HG02943 (cell line): ENCODE measurements around the gene OVOL3.
"Not testable (repeated sequence)": the region's sequence is repeated elsewhere in the genome, so short reads cannot be mapped to it uniquely, and the experiment has no call there.

ENCODE experiments used
- ATAC-seq: cut with Tn5 transposase; IDR thresholded peaks from one replicate; pipeline ENCODE4 v1.9.1; 2021; ENCODE audit warnings: mild to moderate bottlenecking, low read depth, moderate library complexity; ENCODE audit not compliant: unreplicated experiment

Gene OVOL3

DNA sequence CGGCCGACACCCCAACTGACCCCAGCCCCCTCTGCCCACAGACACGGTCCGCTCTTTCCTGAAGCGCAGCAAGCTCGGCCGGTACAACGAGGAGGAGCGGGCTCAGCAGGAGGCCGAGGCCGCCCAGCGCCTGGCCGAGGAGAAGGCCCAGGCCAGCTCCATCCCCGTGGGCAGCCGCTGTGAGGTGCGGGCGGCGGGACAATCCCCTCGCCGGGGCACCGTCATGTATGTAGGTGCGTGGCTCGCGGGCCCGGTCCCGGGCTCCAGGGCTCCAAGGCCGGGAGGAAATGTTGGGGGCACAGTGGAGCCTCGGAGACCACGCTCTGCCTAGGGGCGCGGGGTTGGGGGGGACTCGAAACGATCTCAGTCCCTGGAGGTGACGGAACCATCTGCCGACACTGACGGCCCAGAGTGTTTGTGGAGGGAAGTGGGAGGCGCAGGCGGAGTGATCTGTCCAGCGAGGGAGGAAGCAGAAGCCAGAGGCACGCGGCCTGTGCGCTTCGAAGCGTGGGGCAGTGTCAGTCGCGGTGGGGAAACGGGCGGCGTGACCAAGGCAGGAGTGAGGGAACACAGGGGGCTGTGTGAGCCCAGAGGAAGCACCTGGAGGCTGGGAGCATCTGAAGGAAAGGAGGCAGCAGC is 10.7 kb downstream of the OVOL3 start:
- no peak for ATAC-seq

GRCh38 chr19:36125557-36125956 is 14.6 kb downstream of the OVOL3 start:
- ATAC-seq = no peak

DNA sequence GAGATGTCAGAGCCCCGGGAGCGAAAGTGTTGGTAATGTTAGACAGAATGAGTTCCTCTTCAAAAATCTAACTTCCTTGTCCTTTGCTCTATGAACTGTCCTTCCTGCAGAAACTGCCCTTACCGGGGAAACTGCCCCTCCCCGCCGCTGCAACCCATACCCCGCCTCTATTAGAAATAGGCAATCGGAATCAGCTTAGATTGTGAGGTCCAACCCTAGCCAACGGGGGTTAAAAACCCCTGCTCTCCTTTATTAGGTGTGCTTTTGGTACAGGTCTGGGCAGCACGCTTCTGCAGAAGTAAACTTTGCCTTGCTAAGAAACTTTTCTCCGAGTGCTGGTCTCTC is 17.4 kb downstream of the OVOL3 start:
- ATAC-seq = no peak

- not testable (repeated sequence) for ATAC-seq
These were observed 20.3 kb downstream of the OVOL3 start for GRCh38 chr19:36131221-36131620.

DNA sequence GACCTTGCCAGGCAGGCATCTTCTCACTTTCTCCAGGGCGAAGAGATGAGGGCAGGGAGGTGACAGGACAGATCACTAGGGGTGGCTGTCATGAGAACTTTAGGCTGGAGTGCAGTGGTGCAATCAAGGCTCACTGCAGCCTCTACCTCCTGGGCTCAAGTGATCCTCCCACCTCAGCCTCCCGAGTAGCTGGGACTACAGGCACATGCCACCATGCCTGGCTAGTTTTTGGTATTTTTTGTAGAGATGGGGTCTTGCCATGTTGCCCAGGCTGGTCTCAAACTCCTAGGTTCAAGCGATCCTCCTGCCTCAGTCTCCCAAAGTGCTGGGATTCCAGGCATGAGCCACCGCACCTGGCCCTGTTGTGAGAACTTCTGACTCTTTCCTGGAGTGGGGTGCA is 23.9 kb downstream of the OVOL3 start:
- ATAC-seq = not testable (repeated sequence)

DNA sequence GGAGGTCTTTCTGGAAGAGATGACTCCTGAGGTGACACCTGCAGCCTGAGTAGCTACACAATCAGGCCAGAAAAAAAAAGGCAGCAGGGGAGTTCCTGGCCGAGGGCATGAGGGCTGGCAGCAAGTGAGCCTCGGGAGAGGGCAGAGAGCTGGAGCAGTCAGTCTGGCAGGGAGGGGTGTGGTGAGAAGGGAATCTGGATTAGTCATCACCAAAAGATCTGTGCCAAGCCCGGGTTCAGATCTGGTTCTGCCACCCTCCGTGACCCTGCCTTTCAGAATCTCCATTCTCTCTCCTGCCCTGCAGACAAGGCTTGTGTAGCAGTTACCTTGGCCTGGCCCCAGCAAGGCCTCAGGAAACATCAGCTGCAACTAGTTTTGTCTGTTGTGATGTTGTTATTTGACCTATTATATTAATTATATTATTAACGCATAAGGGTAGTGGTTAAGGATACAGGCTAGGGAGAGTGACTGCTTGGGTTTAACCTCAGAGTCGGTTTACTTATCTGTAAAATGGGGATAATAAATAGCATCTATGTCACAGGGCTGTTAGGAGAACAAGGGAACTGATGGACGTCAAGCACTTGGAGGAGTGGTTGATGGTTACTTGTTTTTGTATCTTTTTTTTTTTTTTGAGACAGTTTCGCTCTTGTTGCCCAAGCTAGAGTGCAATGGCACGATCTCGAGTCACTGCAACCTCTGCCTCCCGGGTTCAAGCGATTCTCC is 26.2 kb downstream of the OVOL3 start:
- no peak for ATAC-seq

GRCh38 chr19:36139120-36139472 is 28.2 kb downstream of the OVOL3 start:
- ATAC-seq = no peak

DNA sequence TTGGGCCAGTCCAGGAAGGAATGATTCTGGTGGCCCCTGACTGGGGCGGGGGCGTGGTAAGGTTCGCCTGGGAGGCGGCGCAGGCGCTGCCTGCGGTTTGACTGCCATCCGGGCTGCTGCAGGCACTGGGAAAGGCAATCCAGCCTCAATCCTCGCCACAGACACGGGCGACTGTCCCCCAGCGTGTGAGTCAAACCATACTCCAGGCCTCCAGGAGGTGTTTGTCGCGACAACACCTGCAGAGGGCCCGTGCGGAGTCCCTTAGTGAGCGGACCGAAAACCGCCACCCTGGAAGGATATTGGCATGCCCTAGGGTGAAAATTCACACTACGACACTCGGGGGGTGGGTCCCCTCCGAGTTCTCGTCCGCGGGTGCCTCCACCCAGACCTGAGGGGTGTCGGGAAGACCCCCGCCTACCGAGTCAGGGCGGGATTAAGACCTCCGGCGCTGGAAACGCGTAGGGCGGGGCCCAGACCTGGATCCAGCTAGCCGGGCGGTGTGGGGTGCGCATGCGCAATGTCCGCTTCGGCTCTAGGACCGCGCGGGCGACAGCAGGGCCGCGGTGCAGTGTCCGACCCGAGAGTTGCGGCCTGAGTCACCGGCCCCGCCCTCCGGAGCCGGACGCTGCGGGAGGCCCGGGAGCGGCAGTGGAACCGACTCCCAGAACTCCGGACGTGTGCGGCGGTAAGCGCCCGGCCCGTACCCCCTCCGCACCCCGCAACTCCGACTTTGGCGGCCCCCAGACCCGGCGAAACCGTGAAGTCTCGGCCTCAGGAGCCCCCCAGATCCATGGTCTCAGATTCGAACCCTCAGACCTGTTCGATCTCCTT is 28.7 kb downstream of the OVOL3 start, which contains the start of gene CAPNS1:
CAPNS1 (plus strand) TSS at position 594 of the 831 bp plus-strand sequence. CDS start 946 bp downstream, outside the sequence.
- ATAC-seq = peak; percentile 76

- ATAC-seq = no peak
These were observed 29.5 kb downstream of the OVOL3 start for GRCh38 chr19:36140304-36141038.

GRCh38 chr19:36141039-36141927 is 30.3 kb downstream of the OVOL3 start:
- no peak for ATAC-seq

GRCh38 chr19:36142046-36142445 is 31.1 kb downstream of the OVOL3 start:
- no peak for ATAC-seq

DNA sequence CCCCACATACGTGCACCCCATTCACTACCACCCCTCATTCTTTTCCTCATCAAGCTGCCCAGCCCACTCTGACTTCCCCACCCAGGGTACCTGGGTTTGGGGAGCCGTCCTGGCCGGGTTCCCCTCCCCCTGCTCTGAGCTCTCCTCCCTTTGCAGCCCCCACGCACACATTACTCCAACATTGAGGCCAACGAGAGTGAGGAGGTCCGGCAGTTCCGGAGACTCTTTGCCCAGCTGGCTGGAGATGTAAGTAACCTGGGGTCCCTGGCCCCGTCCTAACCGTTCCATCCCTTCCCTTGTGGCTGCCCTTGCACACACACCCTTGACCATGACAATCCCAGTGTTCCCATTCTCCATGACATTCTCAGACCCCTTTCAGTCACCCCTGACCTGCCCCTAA is 31.6 kb downstream of the OVOL3 start:
- ATAC-seq = no peak

GRCh38 chr19:36144624-36145023 is 33.7 kb downstream of the OVOL3 start:
- ATAC-seq = no peak

DNA sequence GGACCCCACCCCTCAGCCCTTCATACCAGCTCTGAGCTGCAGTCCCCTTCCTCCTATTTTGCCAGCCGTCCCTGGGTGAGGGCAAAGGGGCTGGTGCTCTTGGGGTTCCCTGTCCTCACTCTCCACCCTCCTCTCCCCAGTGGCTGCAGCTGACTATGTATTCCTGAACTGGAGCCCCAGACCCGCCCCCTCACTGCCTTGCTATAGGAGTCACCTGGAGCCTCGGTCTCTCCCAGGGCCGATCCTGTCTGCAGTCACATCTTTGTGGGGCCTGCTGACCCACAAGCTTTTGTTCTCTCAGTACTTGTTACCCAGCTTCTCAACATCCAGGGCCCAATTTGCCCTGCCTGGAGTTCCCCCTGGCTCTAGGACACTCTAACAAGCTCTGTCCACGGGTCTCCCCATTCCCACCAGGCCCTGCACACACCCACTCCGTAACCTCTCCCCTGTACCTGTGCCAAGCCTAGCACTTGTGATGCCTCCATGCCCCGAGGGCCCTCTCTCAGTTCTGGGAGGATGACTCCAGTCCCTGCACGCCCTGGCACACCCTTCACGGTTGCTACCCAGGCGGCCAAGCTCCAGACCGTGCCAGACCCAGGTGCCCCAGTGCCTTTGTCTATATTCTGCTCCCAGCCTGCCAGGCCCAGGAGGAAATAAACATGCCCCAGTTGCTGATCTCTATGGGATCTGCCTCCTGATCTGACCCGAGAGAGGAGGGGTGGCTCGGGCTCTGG is 38.9 kb downstream of the OVOL3 start:
- ATAC-seq = no peak

DNA sequence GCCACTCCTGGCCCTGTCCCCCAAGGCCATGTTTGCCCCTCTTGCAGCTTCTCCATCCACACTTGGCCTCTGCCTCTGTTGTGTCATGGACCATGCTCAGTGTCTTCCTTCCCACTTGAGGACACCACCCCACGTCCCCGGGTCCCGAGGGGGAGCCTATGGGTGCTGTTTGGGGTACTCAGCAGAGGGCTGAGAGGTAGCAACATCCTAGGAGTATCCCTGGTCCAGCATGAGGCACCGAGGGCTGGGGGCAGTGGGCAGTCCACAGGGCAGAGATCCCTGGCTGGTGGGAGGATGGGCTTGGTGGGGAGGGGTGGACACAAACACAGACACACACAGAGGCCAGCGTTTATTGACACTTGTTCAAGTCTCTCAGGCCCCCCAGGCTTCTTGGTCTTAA is 39.6 kb downstream of the OVOL3 start:
- ATAC-seq = no peak

- no peak for ATAC-seq
These were observed 40.4 kb downstream of the OVOL3 start for GRCh38 chr19:36151144-36152018.

DNA sequence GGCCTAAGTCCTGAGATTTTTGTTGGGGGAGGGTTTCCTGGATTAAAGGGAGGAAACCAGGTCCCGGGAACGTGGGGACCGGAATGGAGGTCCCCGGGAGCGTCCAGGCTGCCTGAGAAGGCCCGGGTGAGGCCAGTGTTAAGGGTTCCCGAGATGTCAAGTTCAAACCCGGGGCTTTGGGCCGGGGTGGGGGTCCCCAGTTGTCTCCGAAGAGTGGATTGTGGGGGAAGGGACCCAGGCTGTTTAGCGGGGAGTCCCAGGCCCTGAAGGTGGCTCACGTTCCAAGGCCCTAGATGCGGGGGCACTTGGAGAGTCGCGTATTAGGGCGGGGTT is 41.0 kb downstream of the OVOL3 start:
- no peak for ATAC-seq

DNA sequence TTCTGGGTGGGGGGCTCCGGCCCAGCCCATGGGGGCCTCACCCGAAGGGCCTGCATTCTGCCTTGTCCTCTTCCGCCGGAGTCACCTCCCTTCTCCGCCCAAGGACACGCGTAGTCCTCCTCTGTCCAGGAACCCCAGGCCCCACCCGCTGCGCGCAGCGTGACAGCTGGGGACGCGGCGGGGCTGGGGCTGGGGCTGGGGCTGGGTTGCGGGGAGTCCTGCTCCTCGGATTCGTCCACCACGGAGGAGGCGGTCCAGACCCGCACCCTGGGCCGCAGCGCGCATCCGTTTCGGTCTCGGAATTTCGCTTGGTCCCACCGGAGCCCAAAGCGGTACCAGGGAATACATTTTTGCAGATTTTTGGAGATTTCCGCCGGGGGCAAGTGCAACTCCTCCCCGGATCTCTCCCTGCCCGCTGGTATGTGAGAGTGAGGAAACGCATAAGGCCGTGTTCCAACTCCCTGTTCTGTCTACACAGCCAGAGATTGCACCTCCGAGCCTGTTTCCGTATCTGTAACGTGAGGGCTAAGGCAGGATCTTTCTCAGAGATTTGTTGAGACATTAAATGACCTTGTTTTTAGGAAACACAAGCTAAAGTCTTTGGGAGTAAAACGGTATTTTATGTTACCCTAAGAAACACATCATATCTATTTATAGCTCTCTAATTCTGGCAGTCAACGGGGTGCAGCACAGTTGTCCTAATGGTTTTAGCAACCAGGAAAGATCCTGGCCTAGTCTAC is 41.6 kb downstream of the OVOL3 start, which contains the start of gene COX7A1:
COX7A1 (minus strand) TSS at position 96 of the 740 bp plus-strand sequence; CDS start at position 56, 40 bp downstream.
- ATAC-seq = no peak
